Lower leg skin (tissue), 4 donors: ENCODE measurements around the gene TOP1. TPM values are rescaled to one million over a fixed set of nuclear protein-coding genes. Genes with fewer than 3 reads are reported as not detected.

ENCODE experiments used
- DNase-seq, 2 donors: peaks; one replicate each; pipeline ENCODE4 v3.0.0-alpha.2; 2019; ENCODE audit warnings: low spot score in 2 of 2
- H3K4me3 ChIP-seq: fragments of 200-600 bp; sonication (generic); 2 replicates; pipeline ENCODE4 v1.5.1; 2017; ENCODE audit warnings: mild to moderate bottlenecking, low read depth; ENCODE audit not compliant: poor library complexity, severe bottlenecking
- CTCF ChIP-seq, 3 donors: fragments of 450-650 bp; IDR thresholded peaks; one replicate each; pipeline ENCODE4 v1.5.1; 2016; ENCODE audit warnings: antibody characterized with exemption in 3 of 3, mild to moderate bottlenecking in 3 of 3, moderate library complexity in 2 of 3
- POLR2A ChIP-seq, 2 donors: fragments of 450-650 bp; IDR thresholded peaks; one replicate each; pipeline ENCODE4 v1.6.1; 2016 to 2017; ENCODE audit warnings: antibody characterized with exemption in 2 of 2, mild to moderate bottlenecking in 1 of 2, moderate library complexity in 1 of 2
- WGBS, 2 donors: methylation state at CpG; one replicate each; pipeline ENCODE4 v1.1.5; 2018; 5-methylcytosine and 5-hydroxymethylcytosine counted together
- intact Hi-C: fragments of 100-400 bp; cut with DNase I; formaldehyde crosslinking; loops from one replicate; pipeline ENCODE4 v1.15.0; 2023; ENCODE audit warnings: low total_unique reads
- total RNA-seq, 4 donors: library from RNA; depleted of rRNA; stranded (reverse); fragments of >200 nt; gene quantifications; one replicate each; pipeline ENCODE4 v1.1.0, GENCODE V29; 2016

Gene TOP1
- total RNA-seq, 4 donors from 2014 or later: 29.8 to 37.1 (median 31.9) TPM

GRCh38 chr20:41086402-41087324 lies 58.0 kb downstream of the TOP1 start:
- H3K4me3 ChIP-seq: no peak overlapping the region
- DNase-seq: no peak
- 58 to 60% methylated on average over 8 of the region's 8 CpGs for WGBS, 2 donors
- TF ChIP-seq CTCF (IDR thresholded peaks at IDR 0.05) (no peak), POLR2A (IDR thresholded peaks at IDR 0.05) (no peak)
- intact Hi-C loops: no loop called here

- TF ChIP-seq CTCF (IDR thresholded peaks at IDR 0.05) (no peak), POLR2A (IDR thresholded peaks at IDR 0.05) (no peak)
- intact Hi-C loops: no loop called here
- no peak overlapping the region for H3K4me3 ChIP-seq
- no peak for DNase-seq
- 65 to 68% methylated on average over 1 of the region's 1 CpG for WGBS, 2 donors
Observed at GRCh38 chr20:41087325-41087685, 58.7 kb downstream of the TOP1 start.

GRCh38 chr20:41087777-41088176 lies 59.2 kb downstream of the TOP1 start:
- no peak for DNase-seq
- TF ChIP-seq CTCF (IDR thresholded peaks at IDR 0.05) (no peak), POLR2A (IDR thresholded peaks at IDR 0.05) (no peak)
- intact Hi-C loops: no loop called here
- 89 to 90% methylated on average over 3 of the region's 3 CpGs for WGBS, 2 donors
- H3K4me3 ChIP-seq: no peak overlapping the region

GRCh38 chr20:41089555-41089954 lies 60.9 kb downstream of the TOP1 start:
- no peak overlapping the region for H3K4me3 ChIP-seq
- 90 to 91% methylated on average over 3 of the region's 3 CpGs for WGBS, 2 donors
- no peak for DNase-seq
- intact Hi-C loops: no loop called here
- TF ChIP-seq POLR2A (IDR thresholded peaks at IDR 0.05) (no peak), CTCF (IDR thresholded peaks at IDR 0.05) (no peak)

GRCh38 chr20:41091927-41092326 lies 63.3 kb downstream of the TOP1 start:
- no peak for TF ChIP-seq POLR2A (IDR thresholded peaks at IDR 0.05)
- no peak for TF ChIP-seq CTCF (IDR thresholded peaks at IDR 0.05)
- 91 to 93% methylated on average over 4 of the region's 4 CpGs for WGBS, 2 donors
- intact Hi-C loops: loop anchor here (5.0 kb wide), 1 partner anchor 100 kb away; no protein-coding TSS in a partner anchor
- no peak overlapping the region for H3K4me3 ChIP-seq
- DNase-seq: no peak
